ENCODE results near the gene VPS25. TPM values are rescaled to one million over a fixed set of nuclear protein-coding genes. Genes with fewer than 3 reads are reported as not detected.

The VPS25 gene
- 57.3 and 83.3 TPM in 2 replicates for total RNA-seq

GRCh38 chr17:42773290-42774035, at the start of gene VPS25:
TSS of gene VPS25 (plus strand) at chr17:42773449. CDS start at chr17:42773476, 27 bp downstream.

GRCh38 chr17:42744806-42745617, 28.2 kb upstream of the VPS25 start, which contains the start of gene EZH1:
TSS of gene EZH1 (minus strand) at chr17:42745040. CDS start at chr17:42728941, 16,099 bp downstream.

GRCh38 chr17:42760652-42761581, 12.3 kb upstream of the VPS25 start, which contains the start of gene RAMP2:
TSS of gene RAMP2 (plus strand) at chr17:42761227. CDS start at chr17:42761262, 35 bp downstream.

GRCh38 chr17:42779936-42780850, 6.9 kb downstream of the VPS25 start, which contains the start of gene WNK4:
TSS of gene WNK4 (plus strand) at chr17:42780610. CDS start at chr17:42780699, 89 bp downstream.

GRCh38 chr17:42798383-42799380, 25.4 kb downstream of the VPS25 start, which contains the start of the genes CNTD1 and COA3:
TSS of gene CNTD1 (plus strand) at chr17:42798861. CDS start at chr17:42799068, 207 bp downstream.
TSS of gene COA3 (minus strand) at chr17:42798704. CDS start at chr17:42798681, 23 bp downstream.

Small RNAs within 50 kb of the gene (small RNA-seq; reads per million reads assigned to genes)
- gene HMGN2P15 (ENCODE audit: low replicate concordance) (not detected), gene MIR6781 (ENCODE audit: low replicate concordance) (not detected)

Other genes starting within 250 kb of the VPS25 start
- gene NAGLU, start 237.2 kb upstream of the VPS25 start, total RNA-seq, result 41.2 and 58.4 TPM in 2 replicates
- 6.8 and 8.4 TPM in 2 replicates for gene HSD17B1, start 220.5 kb upstream of the VPS25 start, total RNA-seq
- gene COASY, start 211.3 kb upstream of the VPS25 start, total RNA-seq, result 27.1 and 30.4 TPM in 2 replicates
- 32.4 and 55.7 TPM in 2 replicates for gene MLX, start 206.3 kb upstream of the VPS25 start, total RNA-seq
- gene PSMC3IP, start 195.7 kb upstream of the VPS25 start, total RNA-seq, result 1.3 and 13.7 TPM in 2 replicates
- 97.6 and 118 TPM in 2 replicates for gene RETREG3, start 164.1 kb upstream of the VPS25 start, total RNA-seq
- gene TUBG1, start 163.8 kb upstream of the VPS25 start, total RNA-seq, result 23.0 and 79.5 TPM in 2 replicates
- gene TUBG2, start 114.2 kb upstream of the VPS25 start, total RNA-seq, result 10.9 and 14.9 TPM in 2 replicates
- gene PLEKHH3, start 96.5 kb upstream of the VPS25 start, total RNA-seq, result 10.7 and 11.0 TPM in 2 replicates
- 1.0 and 1.1 TPM in 2 replicates for gene CCR10, start 91.6 kb upstream of the VPS25 start, total RNA-seq
- 15.6 and 41.1 TPM in 2 replicates for gene CNTNAP1, start 90.9 kb upstream of the VPS25 start, total RNA-seq
- gene EZH1, start 28.4 kb upstream of the VPS25 start, total RNA-seq, result 20.5 and 31.5 TPM in 2 replicates
- gene RAMP2, start 12.2 kb upstream of the VPS25 start, total RNA-seq, result 0.29 TPM in 1 of 2 replicates, not detected in the other
- 0.44 and 1.0 TPM in 2 replicates for gene WNK4, start 7.2 kb downstream of the VPS25 start, total RNA-seq
- 32.4 and 59.3 TPM in 2 replicates for gene COA3, start 25.3 kb downstream of the VPS25 start, total RNA-seq
- under 0.01 TPM in 1 of 2 replicates, not detected in the other for gene CNTD1, start 25.4 kb downstream of the VPS25 start, total RNA-seq
- gene BECN1, start 50.8 kb downstream of the VPS25 start, total RNA-seq, result 77.9 and 79.9 TPM in 2 replicates
- gene PSME3, start 59.9 kb downstream of the VPS25 start, total RNA-seq, result 74.0 and 146 TPM in 2 replicates
- gene AOC2, start 71.1 kb downstream of the VPS25 start, total RNA-seq, result 0.44 and 0.72 TPM in 2 replicates
- under 0.01 and 0.22 TPM in 2 replicates for gene AOC3, start 77.8 kb downstream of the VPS25 start, total RNA-seq
- gene G6PC1, start 127.3 kb downstream of the VPS25 start, total RNA-seq, result not detected in 2 replicates
- 16.0 and 17.3 TPM in 2 replicates for gene AARSD1, start 191.0 kb downstream of the VPS25 start, total RNA-seq
- 0.66 and 1.9 TPM in 2 replicates for gene PTGES3L, start 206.6 kb downstream of the VPS25 start, total RNA-seq
- 10.7 and 12.0 TPM in 2 replicates for gene RUNDC1, start 207.1 kb downstream of the VPS25 start, total RNA-seq
- 633 and 1,027 TPM in 2 replicates for gene RPL27, start 225.0 kb downstream of the VPS25 start, total RNA-seq
- gene IFI35, start 233.3 kb downstream of the VPS25 start, total RNA-seq, result 21.8 and 23.9 TPM in 2 replicates
- gene VAT1, start 248.9 kb downstream of the VPS25 start, total RNA-seq, result 314 and 543 TPM in 2 replicates